PC-3 (cell line): ENCODE measurements around the gene USO1. TPM values are rescaled to one million over a fixed set of nuclear protein-coding genes. Genes with fewer than 3 reads are reported as not detected.

Source experiments
- ATAC-seq: fragments of 200-7000 bp; cut with Tn5 transposase; 2 replicates; pipeline ENCODE4 v1.9.1; 2020; ENCODE audit warnings: mild to moderate bottlenecking, moderate library complexity
- BruUV-seq: library from RNA; stranded (reverse); fragments of 400-500 nt; replicated peaks from 2 replicates; lab custom pipeline; 2021; lab: Mats Ljungman, UMichigan
- CTCF ChIA-PET: fragments of 300-600 bp; sonication (Branson Sonifier 250); formaldehyde crosslinking; loops from one replicate; lab custom pipeline; 2022; ENCODE audit warnings: antibody characterized with exemption; lab: Charles Lee
- POLR2A ChIA-PET: fragments of 300-600 bp; sonication (Branson Sonifier 250); formaldehyde crosslinking; loops from one replicate; lab custom pipeline; 2022; ENCODE audit warnings: antibody characterized with exemption; ENCODE audit not compliant: unreplicated experiment; lab: Charles Lee
- DNase-seq: peaks from one replicate; pipeline ENCODE4 v3.0.0-alpha.2; 2015
- H2AFZ ChIP-seq: fragments of 300-600 bp; sonication (generic); 2 replicates; pipeline ENCODE4 v1.6.0; 2016; ENCODE audit warnings: antibody characterized with exemption, low read length
- H3F3A ChIP-seq: fragments of 300-600 bp; sonication (generic); one replicate; pipeline ENCODE4 v1.6.0; 2017; ENCODE audit warnings: antibody characterized with exemption, low read length, control low read depth, mild to moderate bottlenecking; ENCODE audit not compliant: unreplicated experiment
- H3K27ac ChIP-seq: fragments of 300-600 bp; sonication (generic); 2 replicates; pipeline ENCODE4 v1.5.1; 2016; ENCODE audit warnings: mild to moderate bottlenecking, low read length
- H3K27me3 ChIP-seq: fragments of 300-600 bp; sonication (generic); 2 replicates; pipeline ENCODE4 v1.6.1; 2016; ENCODE audit warnings: low read length, mixed read lengths
- H3K36me3 ChIP-seq: fragments of 300-600 bp; sonication (generic); 2 replicates; pipeline ENCODE4 v1.6.1; 2016; ENCODE audit warnings: low read depth, mixed run types, low read length, mixed read lengths
- H3K4me1 ChIP-seq: fragments of 300-600 bp; sonication (generic); 2 replicates; pipeline ENCODE4 v1.5.1; 2016; ENCODE audit warnings: low read length; ENCODE audit not compliant: insufficient read depth
- H3K4me2 ChIP-seq: fragments of 300-600 bp; sonication (generic); 2 replicates; pipeline ENCODE4 v1.6.0; 2016; ENCODE audit warnings: low read length
- H3K4me3 ChIP-seq: fragments of 300-600 bp; sonication (generic); 2 replicates; pipeline ENCODE4 v1.5.1; 2016; ENCODE audit warnings: mild to moderate bottlenecking, low read length, mixed read lengths
- H3K79me2 ChIP-seq: fragments of 300-600 bp; sonication (generic); 2 replicates; pipeline ENCODE4 v1.6.1; 2017; ENCODE audit warnings: low read length, mixed read lengths
- H3K9ac ChIP-seq: fragments of 300-600 bp; sonication (generic); 2 replicates; pipeline ENCODE4 v1.6.0; 2016; ENCODE audit warnings: mild to moderate bottlenecking, low read length
- H3K9me2 ChIP-seq: fragments of 300-600 bp; sonication (generic); replicated peaks from 2 replicates; pipeline ENCODE4 v1.6.1; 2016; ENCODE audit warnings: mixed run types, low read length, mixed read lengths
- H3K9me3 ChIP-seq: fragments of 300-600 bp; sonication (generic); 2 replicates; pipeline ENCODE4 v1.6.1; 2016; ENCODE audit warnings: low read length, mixed read lengths
- H4K20me1 ChIP-seq: fragments of 300-600 bp; sonication (generic); 2 replicates; pipeline ENCODE4 v1.6.1; 2016; ENCODE audit warnings: low read length, mixed read lengths
- EZH2 ChIP-seq: fragments of 300-600 bp; sonication (generic); IDR thresholded peaks from one replicate; pipeline ENCODE4 v1.6.1; 2017; ENCODE audit warnings: antibody characterized with exemption, mild to moderate bottlenecking, low read length; ENCODE audit not compliant: unreplicated experiment
- EZH2phosphoT487 ChIP-seq: fragments of 300-600 bp; sonication (generic); IDR thresholded peaks from 2 replicates; pipeline ENCODE4 v1.6.1; 2018; ENCODE audit warnings: mild to moderate bottlenecking, antibody characterized with exemption, low read length, borderline replicate concordance
- intact Hi-C: fragments of 100-400 bp; cut with micrococcal nuclease; formaldehyde crosslinking; loops from 2 replicates; pipeline ENCODE4 v1.9.0; 2023
- total RNA-seq: library from RNA; depleted of rRNA; stranded (reverse); fragments of >200 nt; gene quantifications from 2 replicates; pipeline ENCODE4 v1.2.3, GENCODE V29; 2014
- TF ChIP-seq, protein P1 (sequence below): fragments of 300-600 bp; sonication (generic); conservative IDR thresholded peaks from 2 replicates; pipeline ENCODE4 v1.5.1; 2017; ENCODE audit warnings: antibody characterized with exemption, low read depth, mild to moderate bottlenecking, low read length

Gene USO1
- total RNA-seq, 1 experiment from 2014 or later: 34.3 TPM

DNA sequence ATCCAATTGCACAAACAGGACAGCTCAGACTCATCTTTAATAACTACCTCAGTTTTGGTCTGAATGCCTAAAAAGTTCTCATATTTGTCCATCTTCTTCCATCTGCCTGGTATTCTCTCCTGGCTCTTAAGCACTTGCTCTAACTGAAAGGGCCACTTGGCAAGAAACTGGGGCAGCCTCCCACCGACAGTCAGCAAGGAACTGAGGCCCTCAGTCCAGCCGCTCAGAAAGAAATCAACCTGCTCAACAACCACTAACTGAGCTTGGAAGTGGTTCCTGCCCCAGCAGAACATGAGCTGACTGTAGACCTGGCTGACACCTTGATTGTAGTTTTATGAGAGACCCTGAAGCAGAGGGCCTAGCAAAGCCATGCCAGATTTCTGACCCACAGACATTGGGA lies 93.5 kb downstream of the USO1 start:
- no peaks in the 10 kb centered on the region for H3K9me3 ChIP-seq
- ChIA-PET POLR2A (no interaction called here), CTCF (no interaction called here)
- peaks cover 10% of the 10 kb centered on the region; the same call in 1 of the 2 replicates for H3K36me3 ChIP-seq
- no peak overlapping the region for H3K27ac ChIP-seq
- no peaks in the 10 kb centered on the region for H4K20me1 ChIP-seq
- H3K9me2 ChIP-seq: no peaks in the 10 kb centered on the region
- DNase-seq (no peak), ATAC-seq (no peak)
- no peak overlapping the region for H3K9ac ChIP-seq
- no peak overlapping the region for H2AFZ ChIP-seq
- TF ChIP-seq EZH2phosphoT487: no peak
- TF ChIP-seq, protein P1, sequence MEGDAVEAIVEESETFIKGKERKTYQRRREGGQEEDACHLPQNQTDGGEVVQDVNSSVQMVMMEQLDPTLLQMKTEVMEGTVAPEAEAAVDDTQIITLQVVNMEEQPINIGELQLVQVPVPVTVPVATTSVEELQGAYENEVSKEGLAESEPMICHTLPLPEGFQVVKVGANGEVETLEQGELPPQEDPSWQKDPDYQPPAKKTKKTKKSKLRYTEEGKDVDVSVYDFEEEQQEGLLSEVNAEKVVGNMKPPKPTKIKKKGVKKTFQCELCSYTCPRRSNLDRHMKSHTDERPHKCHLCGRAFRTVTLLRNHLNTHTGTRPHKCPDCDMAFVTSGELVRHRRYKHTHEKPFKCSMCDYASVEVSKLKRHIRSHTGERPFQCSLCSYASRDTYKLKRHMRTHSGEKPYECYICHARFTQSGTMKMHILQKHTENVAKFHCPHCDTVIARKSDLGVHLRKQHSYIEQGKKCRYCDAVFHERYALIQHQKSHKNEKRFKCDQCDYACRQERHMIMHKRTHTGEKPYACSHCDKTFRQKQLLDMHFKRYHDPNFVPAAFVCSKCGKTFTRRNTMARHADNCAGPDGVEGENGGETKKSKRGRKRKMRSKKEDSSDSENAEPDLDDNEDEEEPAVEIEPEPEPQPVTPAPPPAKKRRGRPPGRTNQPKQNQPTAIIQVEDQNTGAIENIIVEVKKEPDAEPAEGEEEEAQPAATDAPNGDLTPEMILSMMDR: no peak
- TF ChIP-seq EZH2: no peak
- H3K4me2 ChIP-seq: no peak overlapping the region
- no peaks in the 10 kb centered on the region for H3K27me3 ChIP-seq
- no TSS peak for BruUV-seq
- H3F3A ChIP-seq: no peaks in the 10 kb centered on the region
- intact Hi-C loops: no loop called here
- no peaks in the 10 kb centered on the region for H3K79me2 ChIP-seq
- H3K4me3 ChIP-seq: no peak overlapping the region
- no peaks in the 10 kb centered on the region for H3K4me1 ChIP-seq

DNA sequence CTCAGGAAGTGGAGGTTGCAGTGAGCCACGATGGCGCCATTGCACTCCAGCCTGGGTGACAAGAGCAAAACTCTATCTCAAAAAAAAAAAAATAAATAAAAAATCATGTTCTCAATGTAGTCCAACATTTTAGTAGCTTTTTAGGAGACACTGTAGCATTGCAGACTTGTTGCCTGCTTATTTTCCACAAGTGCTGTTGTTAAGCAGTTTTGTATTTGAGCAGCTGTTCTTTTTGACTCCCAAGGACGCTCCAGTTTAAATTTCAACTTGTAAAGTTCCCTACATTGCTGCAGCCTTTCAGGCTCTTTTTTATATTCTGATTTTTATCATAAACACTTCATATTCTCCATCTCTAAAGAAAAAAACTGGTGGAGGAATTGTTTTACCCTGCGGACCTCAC lies 94.7 kb downstream of the USO1 start:
- no peak overlapping the region for H2AFZ ChIP-seq
- H3K79me2 ChIP-seq: no peaks in the 10 kb centered on the region
- peaks cover 6% of the 10 kb centered on the region; the same call in 1 of the 2 replicates for H3K36me3 ChIP-seq
- intact Hi-C loops: no loop called here
- ChIA-PET POLR2A (no interaction called here), CTCF (no interaction called here)
- DNase-seq: no peak
- H3K9me3 ChIP-seq: no peaks in the 10 kb centered on the region
- H3F3A ChIP-seq: no peaks in the 10 kb centered on the region
- H3K9me2 ChIP-seq: no peaks in the 10 kb centered on the region
- H3K9ac ChIP-seq: no peak overlapping the region
- BruUV-seq: no TSS peak
- no peaks in the 10 kb centered on the region for H4K20me1 ChIP-seq
- no peaks in the 10 kb centered on the region for H3K27me3 ChIP-seq
- no peak overlapping the region for H3K4me3 ChIP-seq
- H3K4me1 ChIP-seq: no peaks in the 10 kb centered on the region
- no peak for TF ChIP-seq EZH2phosphoT487
- ATAC-seq: no peak
- H3K4me2 ChIP-seq: no peak overlapping the region
- no peak overlapping the region for H3K27ac ChIP-seq

DNA sequence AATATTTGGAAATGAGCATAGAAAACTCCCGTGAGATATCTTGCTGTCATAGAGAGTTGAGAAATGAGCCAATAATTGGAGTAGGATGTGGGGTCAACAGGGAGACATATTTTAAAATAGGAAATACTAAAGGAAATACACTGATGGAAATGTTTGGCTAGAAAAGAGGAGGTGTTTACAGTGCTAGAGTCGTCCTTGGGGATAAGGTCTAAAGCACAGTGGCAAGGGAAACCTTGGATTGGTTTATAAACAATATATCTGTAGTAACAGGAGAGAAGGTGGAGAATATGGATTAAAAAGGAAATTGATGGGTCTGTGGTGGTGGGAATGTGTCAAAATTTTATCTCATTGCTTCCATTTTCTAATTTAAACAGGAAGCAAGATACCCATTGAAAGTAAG lies 95.8 kb downstream of the USO1 start:
- Histone ChIP-seq H3F3A (no peaks in the 10 kb centered on the region), H3K4me2 (no peak overlapping the region), H3K79me2 (no peaks in the 10 kb centered on the region), H3K9me3 (no peaks in the 10 kb centered on the region), H3K27me3 (no peaks in the 10 kb centered on the region), H3K36me3 (no peaks in the 10 kb centered on the region), H3K27ac (no peak overlapping the region), H3K9me2 (no peaks in the 10 kb centered on the region), H4K20me1 (no peaks in the 10 kb centered on the region), H3K9ac (no peak overlapping the region), H3K4me1 (no peaks in the 10 kb centered on the region), H2AFZ (no peak overlapping the region), H3K4me3 (no peak overlapping the region)
- intact Hi-C loops: no loop called here
- TF ChIP-seq, protein P1: no peak
- no peak for TF ChIP-seq EZH2
- TF ChIP-seq EZH2phosphoT487: no peak
- no TSS peak for BruUV-seq
- ATAC-seq (no peak), DNase-seq (no peak)
- ChIA-PET CTCF (no interaction called here), POLR2A (no interaction called here)
